GM21825 (cell line): ENCODE results near the gene EIF4A2.
A peak's percentile ranks its signal among the peaks of the same experiment; 100 is the strongest.
"Not testable (repeated sequence)": the region's sequence is repeated elsewhere in the genome, so short reads cannot be mapped to it uniquely, and the experiment has no call there.

ENCODE experiments used
- ATAC-seq: cut with Tn5 transposase; IDR thresholded peaks from one replicate; pipeline ENCODE4 v1.9.1; 2021; ENCODE audit warnings: mild to moderate bottlenecking, moderate library complexity; ENCODE audit not compliant: unreplicated experiment

Gene EIF4A2

DNA sequence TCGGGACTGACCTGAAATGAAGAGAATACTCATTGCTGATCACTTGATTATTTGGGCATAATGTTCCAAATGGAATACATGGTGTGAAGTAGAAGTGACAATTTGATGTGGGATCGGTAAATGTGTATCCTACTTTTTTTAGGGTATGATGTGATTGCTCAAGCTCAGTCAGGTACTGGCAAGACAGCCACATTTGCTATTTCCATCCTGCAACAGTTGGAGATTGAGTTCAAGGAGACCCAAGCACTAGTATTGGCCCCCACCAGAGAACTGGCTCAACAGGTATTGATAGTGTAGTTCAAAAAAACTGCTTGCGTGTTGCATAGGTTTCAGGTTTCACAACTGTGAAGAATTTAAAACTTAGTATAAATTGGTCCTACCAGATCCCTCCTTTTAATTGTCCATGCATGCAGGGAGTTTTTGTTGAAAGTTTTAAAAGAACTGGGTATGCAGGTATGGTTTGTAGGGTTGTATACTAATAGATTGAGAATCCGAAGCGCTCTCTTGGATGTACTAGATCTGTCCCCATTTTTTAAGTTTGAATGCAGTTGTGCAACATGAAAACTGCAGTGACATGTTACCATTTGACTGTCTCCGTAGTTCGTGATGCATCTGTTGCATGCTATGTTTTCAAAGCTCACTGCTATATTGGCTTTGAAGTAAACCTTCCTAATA, 1.6 kb downstream of the EIF4A2 start:
- ATAC-seq: no peak

DNA sequence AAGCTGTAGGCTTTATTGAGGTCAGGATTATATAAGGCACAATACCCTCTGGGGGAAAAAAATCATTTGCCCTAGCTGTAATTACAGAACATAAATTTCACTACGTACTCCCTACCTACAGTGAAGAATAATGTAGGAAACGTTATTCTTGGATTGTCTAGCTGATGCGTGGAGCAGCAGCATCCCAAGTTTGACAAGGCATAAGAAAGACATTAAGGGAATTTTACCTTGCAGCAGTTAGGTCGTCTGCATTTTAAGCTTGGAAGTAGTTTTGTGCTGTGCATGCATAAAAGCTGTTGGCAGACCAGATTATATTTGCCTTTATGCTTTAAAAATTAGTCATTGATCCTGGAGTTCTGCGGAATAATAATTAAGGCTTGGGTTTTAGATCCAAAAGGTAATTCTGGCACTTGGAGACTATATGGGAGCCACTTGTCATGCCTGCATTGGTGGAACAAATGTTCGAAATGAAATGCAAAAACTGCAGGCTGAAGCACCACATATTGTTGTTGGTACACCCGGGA, 2.2 kb downstream of the EIF4A2 start:
- no peak for ATAC-seq

DNA sequence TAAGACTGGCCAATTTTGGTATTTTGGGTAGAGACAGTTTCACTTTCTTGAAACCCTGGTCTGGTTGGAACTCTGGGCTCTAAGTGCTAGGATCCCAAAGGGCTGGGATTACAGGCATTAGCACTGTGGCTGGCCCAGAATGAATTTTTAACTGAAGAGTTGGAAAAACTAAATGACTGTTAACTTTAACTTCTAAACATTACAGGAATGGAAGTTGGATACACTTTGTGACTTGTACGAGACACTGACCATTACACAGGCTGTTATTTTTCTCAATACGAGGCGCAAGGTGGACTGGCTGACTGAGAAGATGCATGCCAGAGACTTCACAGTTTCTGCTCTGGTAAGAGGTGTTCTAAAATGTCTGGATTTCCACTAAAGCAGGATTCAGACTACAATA, 3.5 kb downstream of the EIF4A2 start:
- ATAC-seq: no peak

DNA sequence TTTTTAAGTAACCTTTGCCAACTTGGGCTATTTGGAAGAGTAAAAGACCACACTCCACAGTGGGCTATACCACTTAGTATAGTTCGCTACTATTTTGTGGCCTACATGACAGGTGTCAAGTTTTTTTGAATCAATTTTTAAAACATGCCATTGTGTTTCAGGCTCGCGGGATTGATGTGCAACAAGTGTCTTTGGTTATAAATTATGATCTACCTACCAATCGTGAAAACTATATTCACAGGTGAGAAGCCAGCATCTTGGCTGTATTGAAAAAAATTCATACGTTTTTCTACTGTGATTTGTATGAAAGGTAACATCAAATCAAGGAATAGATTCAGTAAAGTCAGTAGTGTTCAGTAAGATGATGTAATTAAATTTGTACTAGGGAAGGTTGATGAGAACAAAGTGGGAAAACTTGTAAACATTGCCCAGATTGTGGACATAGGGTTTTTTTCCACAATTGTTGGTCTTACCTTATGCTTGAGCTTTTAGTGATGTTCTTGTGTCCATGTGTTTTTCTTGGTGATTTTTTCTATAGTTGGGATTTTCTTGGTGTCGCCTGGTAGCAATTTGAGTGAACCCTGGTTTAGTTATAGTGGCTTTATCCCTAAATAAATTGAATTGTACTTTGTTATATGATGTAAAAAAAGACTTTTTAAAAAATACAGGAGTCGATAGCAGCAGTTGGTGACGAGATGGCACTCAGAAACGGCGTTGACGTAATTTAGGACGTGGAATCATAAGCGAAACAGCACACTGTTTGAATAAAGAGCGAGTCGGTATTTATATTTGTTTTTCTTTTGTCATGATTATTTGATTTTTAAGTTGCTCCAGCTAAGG, 4.5 kb downstream of the EIF4A2 start:
- ATAC-seq: no peak

DNA sequence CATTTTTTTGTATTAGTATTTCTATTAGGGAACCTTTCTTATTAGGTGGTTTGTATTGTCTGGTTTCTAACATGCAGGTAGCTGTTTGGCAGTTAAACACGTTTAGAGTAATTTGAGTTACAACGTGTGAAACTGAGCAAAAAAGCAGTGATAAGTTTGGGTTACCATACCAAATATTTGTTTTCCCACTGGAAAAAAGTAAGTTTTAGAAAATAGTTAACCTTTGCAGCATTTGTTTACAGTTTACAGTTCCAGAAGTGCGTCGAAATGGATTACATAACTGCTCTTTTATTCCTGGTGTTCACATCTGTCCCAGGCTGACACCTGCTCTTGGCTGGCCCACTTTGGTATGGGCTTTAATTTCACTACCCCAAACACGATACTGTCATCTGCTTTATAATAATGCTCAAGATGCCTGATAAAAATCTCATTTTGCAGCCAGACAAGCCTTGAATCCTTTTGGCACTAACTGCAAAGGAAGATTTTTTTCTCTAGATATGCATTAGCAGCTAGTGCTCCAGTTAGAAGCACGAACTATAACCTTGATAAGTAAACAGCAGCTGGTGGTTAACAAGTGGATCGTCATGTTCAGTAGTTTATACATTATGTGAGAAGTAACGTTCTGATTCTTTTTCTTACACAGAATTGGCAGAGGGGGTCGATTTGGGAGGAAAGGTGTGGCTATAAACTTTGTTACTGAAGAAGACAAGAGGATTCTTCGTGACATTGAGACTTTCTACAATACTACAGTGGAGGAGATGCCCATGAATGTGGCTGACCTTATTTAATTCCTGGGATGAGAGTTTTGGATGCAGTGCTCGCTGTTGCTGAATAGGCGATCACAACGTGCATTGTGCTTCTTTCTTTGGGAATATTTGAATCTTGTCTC, 5.3 kb downstream of the EIF4A2 start:
- ATAC-seq: no peak

DNA sequence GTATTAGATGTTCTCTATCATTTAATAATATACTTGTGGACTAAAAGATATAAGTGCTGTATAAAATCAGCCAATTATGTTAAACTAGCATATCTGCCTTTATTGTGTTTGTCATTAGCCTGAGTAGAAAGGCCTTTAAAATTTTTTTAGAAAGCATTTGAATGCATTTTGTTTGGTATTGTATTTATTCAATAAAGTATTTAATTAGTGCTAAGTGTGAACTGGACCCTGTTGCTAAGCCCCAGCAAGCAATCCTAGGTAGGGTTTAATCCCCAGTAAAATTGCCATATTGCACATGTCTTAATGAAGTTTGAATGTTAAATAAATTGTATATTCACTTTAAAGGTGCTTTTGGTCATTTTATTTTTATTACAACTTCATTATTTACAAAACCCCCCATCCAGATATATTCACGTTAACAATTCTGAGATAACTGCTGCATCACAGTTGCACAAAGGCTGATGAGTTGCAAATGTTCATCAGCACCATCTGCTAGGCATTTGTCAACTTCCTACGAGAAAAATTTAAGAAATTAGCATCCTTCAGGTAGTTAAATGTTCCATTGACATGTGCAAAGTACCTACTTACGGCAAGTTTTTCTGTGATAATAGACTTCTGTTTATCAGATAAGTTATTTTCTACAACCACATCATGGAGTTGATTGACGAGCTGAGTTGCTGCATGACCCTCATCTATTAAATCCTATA, 6.3 kb downstream of the EIF4A2 start:
- ATAC-seq: no peak

DNA sequence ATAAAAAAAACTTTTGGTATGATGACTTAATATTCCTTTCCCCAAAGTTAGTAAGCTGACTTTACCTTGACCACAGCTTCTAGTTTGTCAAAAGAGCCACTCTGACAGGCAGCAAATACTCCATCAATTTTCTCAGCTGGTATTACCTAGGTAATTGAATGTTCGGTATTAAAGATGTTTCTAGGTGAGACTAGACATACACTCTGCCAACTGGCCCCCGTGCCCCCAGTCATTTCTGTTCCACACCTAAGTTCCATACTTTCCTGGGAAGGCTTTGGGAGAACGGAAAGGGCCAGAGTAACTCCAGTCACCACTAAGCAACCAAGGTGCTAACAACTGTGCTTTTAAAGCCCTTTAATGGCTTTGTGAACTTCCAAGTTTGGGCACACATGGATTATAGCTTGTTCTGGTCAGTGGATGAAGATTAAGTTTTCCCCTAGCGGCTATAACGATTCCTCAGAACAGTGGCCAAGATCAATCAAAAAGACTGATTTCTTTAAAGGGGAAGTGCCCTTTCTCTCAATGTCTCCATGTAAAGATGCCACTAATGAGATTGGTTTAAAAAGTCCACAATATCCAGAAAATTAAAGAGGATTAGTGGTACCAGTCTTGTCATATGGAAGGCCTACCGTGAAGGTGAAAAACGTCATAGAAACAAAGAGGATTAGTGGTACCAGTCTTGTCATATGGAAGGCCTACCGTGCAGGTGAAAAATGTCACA, 7.0 kb downstream of the EIF4A2 start:
- no peak for ATAC-seq

DNA sequence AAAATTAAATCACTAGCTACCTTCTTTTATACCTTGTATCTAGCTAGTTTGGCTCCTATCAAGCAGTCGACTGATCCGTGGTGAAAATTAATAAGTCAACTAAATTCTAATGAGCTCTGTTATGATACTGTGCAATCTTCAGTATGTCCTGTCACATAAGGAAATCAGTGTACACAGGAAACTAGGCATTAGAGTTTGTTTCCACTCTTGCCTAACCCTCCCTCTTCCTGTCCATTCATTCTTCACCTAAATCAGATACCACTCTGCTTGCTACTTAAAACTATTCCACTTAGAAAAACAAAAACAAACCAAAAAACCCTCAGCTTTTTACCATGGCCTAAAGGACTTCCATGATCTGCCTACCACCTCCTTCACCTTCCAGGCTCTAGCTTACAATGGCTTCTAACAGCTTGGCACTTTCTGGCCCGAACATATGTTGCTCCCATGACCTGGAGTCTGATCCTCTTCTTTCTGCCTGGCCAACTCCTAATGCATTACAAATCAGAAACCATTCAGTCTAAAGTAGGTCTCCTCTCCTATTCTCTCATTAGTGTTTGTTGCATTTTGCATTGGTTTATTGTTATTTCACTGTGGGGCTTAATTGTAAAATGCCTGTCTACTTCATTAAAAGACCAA, 15.0 kb downstream of the EIF4A2 start:
- no peak for ATAC-seq

DNA sequence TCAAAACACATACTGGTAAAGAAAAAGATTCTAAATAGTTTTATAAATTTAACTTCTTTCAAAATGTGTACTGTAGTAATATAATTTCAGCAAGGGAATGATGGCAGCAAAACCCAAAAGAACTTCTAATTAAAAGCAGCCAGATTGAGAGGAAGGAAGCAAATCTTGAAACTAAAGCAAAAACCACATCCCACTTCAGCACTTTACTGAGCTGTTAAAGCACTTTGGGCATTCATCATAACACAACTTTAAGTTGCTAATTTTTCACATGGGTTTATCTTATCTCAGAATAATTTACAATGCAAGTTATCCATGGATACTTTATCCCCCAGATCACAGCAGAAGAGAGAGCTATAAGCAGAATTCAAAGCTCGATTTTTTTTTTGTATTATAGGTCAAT, 16.9 kb downstream of the EIF4A2 start:
- no peak for ATAC-seq

DNA sequence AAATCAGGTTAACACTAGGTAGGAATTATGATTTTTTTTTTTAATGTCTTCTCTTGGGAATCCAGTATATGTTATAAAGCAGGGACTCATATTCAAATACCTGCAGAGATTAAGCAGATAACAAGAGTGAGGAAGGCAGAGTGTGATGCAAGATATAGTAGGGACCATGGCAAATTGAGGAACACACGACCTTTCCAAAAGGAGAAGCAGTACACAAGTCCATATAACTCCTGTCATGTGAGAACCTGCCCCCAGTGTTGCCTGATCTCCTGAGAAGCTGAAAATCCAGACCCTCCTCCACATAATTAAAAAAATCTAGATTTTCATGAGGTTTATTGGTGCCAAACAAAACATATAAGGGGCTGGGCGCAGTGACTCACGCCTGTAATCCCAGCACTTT, 19.3 kb downstream of the EIF4A2 start:
- no peak for ATAC-seq

DNA sequence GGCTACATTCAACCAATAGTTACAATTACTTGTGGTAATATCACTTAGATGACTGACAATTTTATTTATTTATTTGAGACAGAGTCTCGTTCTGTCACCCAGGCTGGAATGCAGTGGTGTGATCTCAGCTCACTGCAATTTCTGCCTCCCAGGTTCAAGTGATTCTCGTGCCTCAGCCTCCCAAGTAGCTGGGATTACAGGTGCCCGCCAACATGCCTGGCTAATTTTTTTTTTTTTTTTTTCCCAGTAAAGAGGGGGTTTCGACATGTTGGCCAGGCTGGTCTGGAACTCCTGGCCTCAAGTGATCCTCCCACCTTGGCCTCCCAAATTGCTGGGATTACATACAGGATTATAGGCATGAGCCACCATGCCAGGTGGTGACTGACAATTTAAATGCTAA, 20.1 kb downstream of the EIF4A2 start:
- ATAC-seq: not testable (repeated sequence)

DNA sequence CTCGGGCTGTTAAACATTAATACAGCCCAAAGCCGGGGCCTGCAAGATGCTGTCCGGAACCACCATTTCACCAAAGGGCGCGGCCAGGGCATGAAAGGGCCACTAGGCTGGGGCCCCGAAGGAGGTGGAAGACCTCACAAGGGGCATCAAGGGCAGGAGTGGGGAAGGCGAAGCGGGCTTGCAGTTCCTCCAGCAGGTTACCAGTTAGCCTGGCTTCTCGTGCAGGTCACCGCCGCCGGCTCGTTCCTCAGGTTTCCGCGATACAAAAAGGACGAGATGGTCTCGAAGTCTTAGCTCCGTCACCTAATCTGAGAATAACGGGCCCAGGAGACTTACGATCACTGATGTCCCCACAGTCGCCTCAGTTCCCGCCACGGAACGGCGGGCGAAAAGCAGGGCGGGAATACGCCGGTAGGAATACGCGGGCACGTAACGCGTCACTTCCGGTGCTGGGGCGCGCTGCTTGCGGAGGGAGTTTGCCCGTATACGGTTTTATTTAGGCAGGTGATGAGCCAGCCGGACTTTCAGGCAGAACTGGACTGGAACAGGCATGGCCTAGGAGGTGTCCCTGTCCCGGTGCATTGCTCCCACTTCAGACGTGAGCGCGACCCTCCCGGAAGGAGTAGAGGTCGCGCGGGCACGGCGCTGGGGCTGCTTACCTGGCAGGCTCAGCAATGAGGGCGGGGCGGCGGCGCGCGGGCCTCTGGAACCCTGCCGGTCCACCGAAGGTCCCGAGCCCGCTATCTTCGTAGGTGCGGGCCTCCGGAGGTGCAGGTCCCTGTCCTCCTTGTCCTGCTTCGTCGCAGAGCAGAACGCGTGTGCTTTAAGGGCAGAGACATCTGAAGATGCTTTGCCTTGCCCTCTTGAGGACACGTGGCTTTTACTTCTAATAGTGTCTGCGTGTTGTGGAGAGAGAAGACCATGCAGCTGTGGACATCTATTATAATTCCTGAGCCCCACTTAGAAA, 23.0 kb downstream of the EIF4A2 start, which contains the start of gene RFC4:
Gene RFC4, minus strand, starts transcription at position 394 of the 967 bp plus-strand sequence. CDS start 1,769 bp downstream, outside the sequence.
- peak; percentile 96 for ATAC-seq

DNA sequence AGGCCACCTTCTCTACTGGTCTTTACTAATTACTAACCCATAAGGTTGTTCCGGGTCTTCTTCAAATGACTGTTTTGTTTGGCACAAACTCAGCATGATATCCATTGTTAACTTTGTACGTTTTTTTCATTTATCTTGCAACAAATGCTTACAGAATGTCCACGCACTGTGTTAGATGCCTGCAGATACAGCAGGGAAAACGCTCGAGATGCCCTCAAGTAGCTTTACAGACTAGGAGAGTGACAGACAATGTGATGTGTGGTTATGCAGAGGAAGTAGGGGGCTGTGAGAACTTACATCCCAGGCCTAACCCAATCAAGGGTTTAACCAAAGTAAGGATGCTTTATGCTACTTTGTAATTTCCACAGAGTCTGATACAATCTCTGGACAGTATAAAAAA, 23.9 kb downstream of the EIF4A2 start:
- ATAC-seq: no peak

DNA sequence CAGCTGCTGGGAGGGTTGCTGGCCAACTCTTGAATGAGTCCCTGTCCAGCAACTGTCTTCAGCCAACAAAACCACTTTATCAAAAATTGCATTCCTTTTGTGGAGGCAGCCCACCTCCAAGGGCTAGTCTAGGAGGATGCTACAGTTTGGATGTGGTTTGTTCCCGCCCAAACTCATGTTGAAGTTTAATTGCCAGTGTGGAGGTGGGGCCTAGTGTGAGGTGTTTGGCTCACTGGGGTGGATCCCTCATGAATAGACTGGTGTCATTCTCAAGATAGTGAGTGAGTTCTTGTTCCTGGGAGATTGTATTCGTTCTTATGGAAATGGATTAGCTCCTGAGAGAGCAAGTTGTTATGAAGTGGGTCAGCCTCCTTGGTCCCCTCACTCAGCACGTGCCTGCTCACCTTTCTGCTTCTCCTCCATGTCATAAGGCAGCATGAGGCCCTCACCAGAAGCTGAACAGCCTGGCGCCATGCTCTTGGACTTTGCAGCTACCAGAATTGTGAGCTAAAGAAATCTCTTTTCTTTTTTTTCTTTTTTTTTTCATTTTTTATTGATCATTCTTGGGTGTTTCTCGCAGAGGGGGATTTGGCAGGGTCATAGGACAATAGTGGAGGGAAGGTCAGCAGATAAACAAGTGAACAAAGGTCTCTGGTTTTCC, 27.1 kb downstream of the EIF4A2 start:
- ATAC-seq: no peak

DNA sequence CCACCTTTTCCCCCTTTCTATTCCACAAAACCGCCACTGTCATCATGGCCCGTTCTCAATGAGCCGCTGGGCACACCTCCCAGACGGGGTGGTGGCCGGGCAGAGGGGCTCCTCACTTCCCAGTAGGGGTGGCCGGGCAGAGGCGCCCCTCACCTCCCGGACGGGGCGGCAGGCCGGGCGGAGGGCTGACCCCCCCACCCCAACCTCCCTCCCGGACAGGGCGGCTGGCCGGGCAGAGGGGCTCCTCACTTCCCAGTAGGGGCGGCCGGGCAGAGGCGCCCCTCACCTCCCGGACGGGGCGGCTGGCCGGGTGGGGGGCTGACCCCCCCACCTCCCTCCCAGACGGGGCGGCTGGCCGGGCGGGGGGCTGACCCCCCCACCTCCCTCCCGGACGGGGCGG, 27.9 kb downstream of the EIF4A2 start:
- not testable (repeated sequence) for ATAC-seq

DNA sequence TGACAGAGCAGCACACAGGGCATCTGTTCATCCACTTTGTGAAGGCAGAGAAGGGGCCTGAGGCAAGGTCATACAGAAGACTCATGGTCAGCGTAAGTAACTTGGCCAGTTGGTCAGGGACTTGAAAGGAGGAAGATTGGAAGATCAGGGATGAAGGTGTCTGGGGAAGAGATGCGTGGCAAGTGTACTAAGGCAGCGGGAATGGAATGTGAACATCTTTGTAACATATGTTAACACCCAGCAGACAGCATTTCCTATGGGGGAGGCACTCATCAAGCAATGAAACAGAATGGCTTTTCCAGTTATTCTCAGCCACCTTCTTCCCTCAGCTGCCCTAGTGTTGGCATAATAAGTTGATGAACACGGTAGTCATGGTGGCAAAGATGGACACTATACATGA, 30.7 kb downstream of the EIF4A2 start:
- no peak for ATAC-seq

DNA sequence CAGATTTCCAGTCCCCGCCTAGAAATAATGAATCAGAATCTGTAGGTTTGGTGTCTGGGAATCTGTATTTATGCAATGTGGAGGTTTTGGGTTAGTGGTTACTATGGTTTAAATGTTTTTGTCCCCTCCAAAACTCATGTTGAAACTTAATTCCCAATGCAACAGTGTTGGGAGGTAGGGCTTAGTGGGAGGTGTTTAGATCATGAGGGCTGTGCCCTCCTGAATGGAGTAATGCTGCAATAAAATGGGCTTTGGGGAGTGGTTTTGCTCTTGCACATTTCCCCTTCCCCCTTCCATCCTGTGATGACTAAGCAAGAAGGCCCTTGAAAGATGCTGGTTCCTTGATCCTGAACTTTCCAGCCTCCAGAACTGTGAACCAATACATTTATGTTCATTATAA, 32.1 kb downstream of the EIF4A2 start:
- no peak for ATAC-seq

DNA sequence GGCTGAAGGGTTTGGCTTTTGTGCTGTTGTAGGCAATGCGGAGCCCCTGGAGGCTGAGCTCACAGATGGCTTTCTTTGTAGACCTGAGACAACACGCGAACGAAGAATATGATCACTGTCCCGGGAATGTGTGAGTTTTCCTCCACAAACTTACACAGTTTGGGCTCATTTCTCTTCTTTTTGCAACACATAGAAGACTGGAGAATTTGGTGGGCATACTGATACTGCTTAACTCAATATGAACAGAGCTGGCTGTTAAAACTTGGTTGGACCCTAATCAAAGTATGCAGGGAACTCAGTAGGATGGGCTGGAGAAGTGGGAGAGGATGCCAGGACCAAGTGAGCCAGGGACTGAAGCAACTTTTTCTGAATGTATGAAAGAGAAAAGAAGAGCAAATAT, 35.1 kb downstream of the EIF4A2 start:
- no peak for ATAC-seq
